GM19023 (cell line): Measurements from ENCODE around the gene AIG1.
"Not testable (repeated sequence)": the region's sequence is repeated elsewhere in the genome, so short reads cannot be mapped to it uniquely, and the experiment has no call there.

Source experiments
- ATAC-seq: cut with Tn5 transposase; IDR thresholded peaks from one replicate; pipeline ENCODE4 v1.9.1; 2021; ENCODE audit warnings: mild to moderate bottlenecking, moderate library complexity; ENCODE audit not compliant: unreplicated experiment

The AIG1 gene

GRCh38 chr6:143160439-143161220 lies 99.9 kb downstream of the AIG1 start:
- no peak for ATAC-seq

GRCh38 chr6:143163621-143164020 lies 102.9 kb downstream of the AIG1 start:
- ATAC-seq: no peak

- no peak for ATAC-seq
These were observed 103.9 kb downstream of the AIG1 start for GRCh38 chr6:143164565-143165105.

DNA sequence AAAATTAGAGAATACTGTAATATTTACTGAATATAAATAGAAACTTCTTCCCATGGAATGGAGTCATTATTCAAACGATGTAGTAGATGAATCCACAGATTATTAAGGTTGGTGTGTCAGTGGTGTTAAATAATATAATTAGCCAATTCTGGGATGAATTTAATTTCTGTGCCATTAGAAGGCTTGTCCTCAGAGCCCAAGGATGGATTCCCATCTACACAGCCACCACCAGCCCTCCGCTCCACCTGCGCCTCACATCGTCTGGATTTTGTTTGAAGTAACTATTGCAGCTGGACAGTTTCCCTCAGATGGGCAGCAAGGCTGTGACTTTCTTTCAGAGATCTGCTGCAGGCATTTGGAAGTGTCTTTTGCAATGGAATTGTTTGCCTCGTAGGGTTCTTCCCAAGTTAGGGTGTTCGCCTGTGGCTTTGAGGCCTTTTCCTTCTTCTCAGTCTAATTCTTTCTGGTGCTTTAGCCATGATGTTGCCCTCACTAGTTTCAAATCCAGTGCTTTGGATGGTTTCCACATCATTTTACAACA lies 104.7 kb downstream of the AIG1 start:
- no peak for ATAC-seq

DNA sequence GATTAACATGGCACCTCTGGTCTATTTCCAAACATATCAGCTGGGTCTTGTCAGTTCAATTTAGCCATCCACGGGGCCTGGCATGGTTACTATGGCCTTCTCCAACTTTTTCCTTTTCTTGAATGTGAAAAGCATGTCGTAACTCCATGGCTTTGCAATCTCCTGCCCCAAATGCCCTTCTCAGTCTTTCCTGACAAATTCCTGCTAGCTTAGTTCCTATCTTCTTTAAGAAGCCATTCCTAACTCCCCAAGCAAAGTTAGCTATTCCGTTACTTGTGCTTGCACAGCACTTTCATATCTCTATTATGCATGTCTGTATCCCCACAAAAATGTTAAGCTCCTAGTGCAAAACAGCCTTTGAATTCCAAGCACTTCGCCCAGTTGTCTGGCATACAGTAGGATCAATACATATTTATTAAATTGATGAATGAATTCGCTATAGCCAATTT lies 105.6 kb downstream of the AIG1 start:
- no peak for ATAC-seq

DNA sequence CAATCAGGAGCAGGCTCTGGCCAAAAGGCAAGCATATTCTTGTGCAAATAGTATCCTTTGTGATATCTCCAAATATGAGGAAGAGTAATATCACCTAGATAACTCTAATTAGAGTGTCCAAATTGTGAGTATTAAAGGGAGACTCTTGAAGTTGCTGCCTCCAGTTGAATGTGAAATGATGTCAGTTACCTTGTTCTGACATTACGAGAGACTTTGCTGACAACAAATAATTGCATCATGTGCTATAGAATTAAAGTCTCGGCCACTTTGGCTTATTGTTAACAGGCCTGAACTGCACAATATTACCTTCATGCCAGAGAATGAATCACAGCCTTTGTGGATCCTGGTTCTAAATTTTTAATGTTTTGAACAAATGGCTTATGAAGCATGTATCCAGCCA lies 106.5 kb downstream of the AIG1 start:
- ATAC-seq: no peak

- not testable (repeated sequence) for ATAC-seq
These were observed 107.7 kb downstream of the AIG1 start for GRCh38 chr6:143168396-143168816.

- ATAC-seq: no peak
These were observed 108.8 kb downstream of the AIG1 start for GRCh38 chr6:143169440-143169839.

DNA sequence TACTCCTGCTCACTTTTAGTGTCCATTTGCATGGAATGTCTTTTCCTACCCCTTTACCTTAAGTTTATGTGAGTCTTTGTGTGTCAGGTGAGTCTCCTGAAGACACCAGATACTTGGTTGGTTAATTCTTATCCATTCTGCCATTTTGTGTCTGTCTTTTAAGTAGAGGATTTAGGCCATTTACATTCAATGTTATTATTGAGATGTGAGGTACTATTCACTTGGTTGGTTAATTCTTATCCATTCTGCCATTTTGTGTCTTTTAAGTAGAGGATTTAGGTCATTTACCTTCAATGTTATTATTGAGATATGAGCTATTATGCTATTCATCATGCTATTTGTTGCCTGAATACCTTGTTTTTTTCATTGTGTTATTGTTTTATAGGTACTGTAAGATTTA lies 113.8 kb downstream of the AIG1 start:
- ATAC-seq: no peak

DNA sequence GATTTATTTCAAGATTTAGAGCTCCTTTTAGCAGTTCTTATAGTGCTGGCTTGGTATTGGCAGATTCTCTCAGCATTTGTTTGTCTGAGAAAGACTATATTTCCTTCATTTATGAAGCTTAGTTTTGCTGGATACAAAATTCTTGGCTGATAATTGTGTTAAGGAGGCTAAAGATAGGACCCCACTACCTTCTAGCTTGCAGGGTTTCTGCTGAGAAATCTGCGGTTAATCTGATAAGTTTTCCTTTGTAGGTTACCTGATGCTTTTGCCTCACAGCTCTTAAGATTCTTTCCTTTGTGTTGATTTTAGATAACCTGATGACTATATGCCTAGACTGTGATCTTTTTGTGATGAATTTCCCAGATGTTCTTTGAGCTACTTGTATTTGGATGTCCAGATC lies 114.3 kb downstream of the AIG1 start:
- no peak for ATAC-seq

DNA sequence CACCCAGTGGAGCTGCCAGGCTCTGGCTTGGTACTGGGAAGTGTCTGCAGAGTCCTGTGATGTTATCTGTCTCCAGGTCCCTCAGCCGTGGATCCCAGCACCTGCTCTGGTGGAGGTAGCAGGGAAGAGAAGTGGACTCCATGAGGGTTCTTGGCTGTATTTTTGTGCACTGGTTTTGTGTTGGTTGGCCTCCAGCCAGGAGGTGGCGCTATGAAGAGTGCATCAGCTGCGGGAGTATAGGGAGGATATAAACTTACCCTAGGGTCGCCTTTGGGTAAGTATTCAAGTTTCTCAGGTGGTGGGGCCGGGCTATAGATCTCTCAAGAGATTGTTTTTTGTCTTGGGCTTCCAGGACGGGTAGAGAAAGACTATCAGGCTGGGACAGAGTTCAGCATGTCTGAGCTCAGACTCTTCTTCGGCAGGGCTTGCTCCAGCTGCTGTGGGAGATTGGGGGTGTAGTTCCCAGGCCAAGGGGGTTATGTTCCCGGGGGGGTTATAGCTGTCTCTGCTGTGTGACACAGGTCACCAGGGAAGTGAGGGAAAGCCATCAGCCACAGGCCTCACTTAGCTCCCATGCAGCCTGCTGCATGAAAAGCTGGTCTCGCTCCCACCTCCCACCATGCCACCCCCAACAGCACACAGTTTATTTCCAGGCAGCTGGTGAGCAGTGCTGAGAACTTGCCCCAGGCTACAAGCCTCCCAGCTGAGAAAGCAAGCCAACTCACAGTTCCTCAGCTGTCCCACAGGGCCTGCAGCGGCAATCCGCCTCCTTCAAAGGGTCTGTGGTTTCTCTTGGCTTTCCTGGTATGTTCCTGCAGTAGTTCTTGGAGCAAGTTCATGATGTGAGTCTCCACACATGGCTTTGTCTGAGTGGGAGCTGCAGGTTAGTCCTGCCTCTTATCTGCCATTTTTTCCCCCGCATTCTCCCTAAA lies 115.7 kb downstream of the AIG1 start:
- no peak for ATAC-seq

- ATAC-seq: no peak
These were observed 117.0 kb downstream of the AIG1 start for GRCh38 chr6:143177706-143178105.

GRCh38 chr6:143179096-143179495 lies 118.4 kb downstream of the AIG1 start:
- no peak for ATAC-seq

DNA sequence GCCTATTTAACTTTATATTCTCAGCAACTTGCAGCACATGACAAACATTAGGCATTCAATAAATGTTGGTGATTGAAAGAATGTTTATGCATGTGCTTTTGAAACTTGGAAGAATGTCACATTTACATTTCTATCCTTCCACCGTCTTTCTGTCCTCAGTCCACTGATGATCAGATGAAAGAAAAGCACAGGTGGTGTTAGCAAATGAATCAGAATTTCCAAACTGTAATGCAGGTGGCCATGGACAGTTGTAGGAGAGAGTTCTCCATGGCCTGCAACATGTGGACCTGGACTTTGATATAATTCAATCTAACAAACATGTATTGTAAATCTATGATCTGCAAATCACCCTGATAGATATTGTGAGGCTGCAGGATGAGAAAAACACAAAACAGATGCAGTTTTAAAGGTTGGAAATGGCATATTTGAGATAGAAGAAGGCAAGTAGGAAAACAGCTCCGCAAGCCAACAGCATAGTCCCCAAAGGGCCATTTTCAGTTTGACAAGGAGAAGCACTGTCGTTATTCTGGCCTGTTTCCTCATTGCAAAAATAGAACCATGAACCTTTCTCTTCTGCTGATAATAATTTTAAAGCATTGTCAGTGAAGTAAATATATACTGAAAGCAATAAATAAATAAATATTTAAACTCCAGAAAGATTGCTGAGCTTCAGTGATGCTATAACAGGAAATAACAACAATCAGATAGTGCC lies 119.4 kb downstream of the AIG1 start:
- ATAC-seq: no peak

- no peak for ATAC-seq
These were observed 120.1 kb downstream of the AIG1 start for GRCh38 chr6:143180826-143181225.

DNA sequence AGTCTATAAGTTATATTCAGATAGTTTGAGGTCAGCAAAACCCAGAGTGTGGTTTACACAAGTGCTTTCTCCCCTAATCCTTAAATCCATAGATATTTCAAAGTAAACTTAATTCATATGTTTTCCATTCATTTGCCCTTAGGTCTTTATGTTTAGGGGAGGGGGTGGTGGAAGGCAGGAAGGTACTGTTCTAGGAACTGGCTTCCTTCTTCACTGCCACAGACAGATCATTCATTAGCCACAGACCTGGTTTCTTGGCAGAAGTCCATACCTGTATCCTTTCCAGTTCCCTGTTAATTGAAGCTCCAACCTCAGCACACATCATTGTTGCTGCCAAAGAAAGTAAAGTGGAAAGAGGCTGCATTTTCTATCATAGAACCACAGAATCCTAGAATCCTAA lies 123.0 kb downstream of the AIG1 start:
- ATAC-seq: no peak

DNA sequence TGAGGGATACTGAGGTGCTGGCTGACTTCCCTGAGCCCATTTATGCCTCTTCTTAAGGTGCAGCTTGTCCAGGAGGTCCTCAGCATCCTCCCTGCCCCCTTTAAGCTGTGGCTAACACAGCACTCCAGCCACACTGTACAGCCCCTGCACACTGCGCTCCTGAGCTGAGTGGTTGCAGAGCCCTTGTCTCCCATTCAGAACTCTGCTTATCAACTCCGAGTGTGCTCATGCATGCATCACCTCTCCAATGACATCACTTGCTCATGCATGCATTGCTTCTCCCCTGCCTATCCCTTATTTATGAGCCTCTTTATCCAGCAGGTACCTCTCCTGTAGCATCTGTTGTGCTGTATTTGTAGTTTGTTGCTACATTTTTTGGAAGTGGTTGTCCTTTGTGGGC lies 124.6 kb downstream of the AIG1 start:
- no peak for ATAC-seq

- no peak for ATAC-seq
These were observed 126.7 kb downstream of the AIG1 start for GRCh38 chr6:143187238-143187923.

- ATAC-seq: no peak
These were observed 127.6 kb downstream of the AIG1 start for GRCh38 chr6:143188292-143188691.

GRCh38 chr6:143191361-143191760 lies 130.7 kb downstream of the AIG1 start:
- ATAC-seq: no peak
